NT2/D1 (cell line): ENCODE data around the gene TSPY4.

Source experiments
- SUZ12 ChIP-seq: IDR thresholded peaks from 2 replicates; pipeline ENCODE4 v1.6.1; 2011; ENCODE audit not compliant: insufficient read length, insufficient read depth; ENCODE audit errors: extremely low read depth
- YY1 ChIP-seq: IDR thresholded peaks from 2 replicates; pipeline ENCODE4 v1.6.1; 2011; ENCODE audit not compliant: insufficient read length, insufficient read depth
- ZNF274 ChIP-seq: IDR thresholded peaks from 2 replicates; pipeline ENCODE4 v1.6.1; 2011; ENCODE audit warnings: mild to moderate bottlenecking, low read depth, low read length

GRCh38 chrY:9320996-9321395 is 16.3 kb upstream of the TSPY4 start:
- no peak for TF ChIP-seq SUZ12
- no peak for TF ChIP-seq ZNF274
- TF ChIP-seq YY1, result no peak
